HG02678 (cell line): ENCODE measurements around the gene SLC9A1.

Source experiments
- ATAC-seq: cut with Tn5 transposase; IDR thresholded peaks from one replicate; pipeline ENCODE4 v1.9.1; 2021; ENCODE audit warnings: mild to moderate bottlenecking, moderate library complexity; ENCODE audit not compliant: unreplicated experiment

SLC9A1 gene

GRCh38 chr1:27084107-27084506 lies 70.8 kb downstream of the SLC9A1 start:
- ATAC-seq = no peak

- no peak for ATAC-seq
These were observed 77.0 kb downstream of the SLC9A1 start for GRCh38 chr1:27077968-27078367.

- no peak for ATAC-seq
These were observed 78.1 kb downstream of the SLC9A1 start for GRCh38 chr1:27076803-27077202.

GRCh38 chr1:27074175-27074780 lies 80.6 kb downstream of the SLC9A1 start:
- no peak for ATAC-seq

GRCh38 chr1:27071049-27071416 lies 83.9 kb downstream of the SLC9A1 start:
- ATAC-seq = no peak

- ATAC-seq = no peak
These were observed 84.4 kb downstream of the SLC9A1 start for GRCh38 chr1:27070390-27071048.

- ATAC-seq = no peak
These were observed 86.0 kb downstream of the SLC9A1 start for GRCh38 chr1:27068922-27069321.

GRCh38 chr1:27065999-27066630 lies 88.8 kb downstream of the SLC9A1 start:
- no peak for ATAC-seq

GRCh38 chr1:27060891-27061290 lies 94.0 kb downstream of the SLC9A1 start:
- ATAC-seq = no peak

GRCh38 chr1:27058966-27059669 lies 95.8 kb downstream of the SLC9A1 start:
- no peak for ATAC-seq

- ATAC-seq = no peak
These were observed 96.9 kb downstream of the SLC9A1 start for GRCh38 chr1:27057801-27058625.

- ATAC-seq = no peak
These were observed 97.5 kb downstream of the SLC9A1 start for GRCh38 chr1:27057389-27057788.

GRCh38 chr1:27053977-27054753 lies 100.8 kb downstream of the SLC9A1 start:
- ATAC-seq = no peak

GRCh38 chr1:27052527-27052926 lies 102.4 kb downstream of the SLC9A1 start:
- ATAC-seq = no peak

- ATAC-seq = no peak
These were observed 105.3 kb downstream of the SLC9A1 start for GRCh38 chr1:27049607-27050006.

GRCh38 chr1:27049100-27049499 lies 105.8 kb downstream of the SLC9A1 start:
- no peak for ATAC-seq
